A204.1 (cell line): ENCODE measurements around the gene PXDN.
"Not testable (repeated sequence)": the region's sequence is repeated elsewhere in the genome, so short reads cannot be mapped to it uniquely, and the experiment has no call there.

Experiments
- FAIRE-seq: peaks from 2 replicates; lab custom pipeline; 2012; peaks lifted over from hg19 to GRCh38; lab: Jason Lieb, UNC

PXDN gene

DNA sequence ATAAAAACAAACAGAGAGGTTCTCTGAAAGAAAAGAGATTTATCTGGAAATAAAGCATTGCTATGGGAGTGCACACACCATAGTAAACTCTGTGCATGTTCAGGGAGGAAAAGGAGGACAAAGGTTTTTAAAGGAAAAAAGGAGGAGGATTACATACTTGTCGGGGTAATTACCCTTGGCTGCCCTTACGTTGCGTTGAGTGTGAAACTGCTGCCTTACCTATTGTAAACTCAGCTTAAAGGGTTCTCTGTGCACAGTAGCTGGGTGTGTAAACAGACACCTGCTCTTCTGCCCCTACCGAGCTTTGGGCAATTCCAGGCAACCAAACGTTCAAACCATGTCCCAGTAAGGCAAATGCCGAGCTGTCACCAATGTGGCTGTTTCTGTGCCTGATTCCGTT is 29.6 kb upstream of the PXDN start:
- no peak for FAIRE-seq

- no peak for FAIRE-seq
Observed at GRCh38 chr2:1772471-1773267, 28.4 kb upstream of the PXDN start.

DNA sequence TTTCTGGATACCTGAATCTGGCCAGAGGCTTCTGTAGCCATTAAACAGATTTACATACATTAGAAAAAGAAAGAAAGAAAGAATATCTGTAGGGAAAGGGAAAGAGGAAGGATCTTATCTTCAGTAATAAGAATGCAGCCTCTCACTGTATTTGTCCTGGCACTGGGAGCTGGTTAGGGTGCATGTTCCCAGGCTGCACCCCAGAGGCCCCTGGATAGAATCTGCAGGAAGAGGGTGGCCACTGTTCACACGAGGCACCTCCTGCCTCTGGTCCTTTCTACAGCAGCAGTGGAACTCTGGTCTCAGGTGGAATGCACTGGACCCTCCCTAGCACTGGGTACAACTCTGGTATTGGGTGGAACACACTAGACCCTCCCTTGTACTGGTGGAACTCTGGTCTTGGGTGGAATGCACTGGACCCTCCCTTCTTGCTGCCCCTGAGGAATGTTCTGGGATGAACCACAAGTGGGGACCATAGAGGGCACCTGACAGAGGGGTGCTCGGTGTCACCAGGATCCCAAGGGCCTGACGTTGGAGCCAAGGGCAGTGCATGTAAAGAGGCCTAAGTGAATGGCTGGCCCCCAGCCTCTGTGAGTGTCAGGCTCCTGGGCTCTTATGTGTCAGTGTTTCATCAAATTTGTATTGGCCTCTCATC is 27.4 kb upstream of the PXDN start:
- FAIRE-seq = no peak

DNA sequence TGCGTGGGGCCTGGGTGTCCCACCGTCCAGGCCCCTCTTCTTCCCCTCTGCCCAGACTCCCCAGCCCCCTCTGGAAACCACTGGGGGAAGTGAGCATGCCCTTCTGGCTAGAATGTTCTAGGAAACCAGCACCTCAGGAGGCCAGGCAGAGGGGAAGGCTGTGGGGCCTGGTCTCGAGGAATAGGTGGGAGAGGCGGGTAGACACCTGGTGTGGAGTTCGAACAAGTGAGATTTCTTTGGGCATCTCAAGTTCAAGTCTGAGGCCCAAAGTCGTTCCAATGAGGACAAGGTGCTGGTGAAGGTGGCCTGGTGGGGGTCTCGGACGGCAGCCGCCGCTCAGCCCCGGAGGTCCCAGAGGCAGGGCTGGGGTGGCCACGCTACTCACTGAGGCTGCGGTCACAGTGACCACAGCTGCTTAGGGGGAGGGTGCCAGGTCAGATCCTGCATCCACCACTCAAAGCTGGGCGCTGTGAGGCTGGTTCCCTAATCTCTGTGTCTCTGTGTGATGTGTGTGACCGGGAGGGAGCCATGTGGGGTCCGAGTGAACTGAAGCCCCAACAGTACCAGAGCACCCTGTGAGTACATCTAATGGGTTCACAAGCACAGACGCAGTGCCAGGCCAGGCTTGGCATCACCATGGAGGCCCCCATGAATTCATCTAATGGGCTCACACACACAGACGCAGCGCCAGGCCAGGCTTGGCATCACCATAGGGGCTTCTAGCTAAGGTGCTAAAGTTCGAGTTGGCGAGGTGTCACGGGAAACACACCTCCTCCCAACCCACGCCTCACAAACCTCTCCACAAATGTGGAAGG is 26.5 kb upstream of the PXDN start:
- FAIRE-seq = no peak

DNA sequence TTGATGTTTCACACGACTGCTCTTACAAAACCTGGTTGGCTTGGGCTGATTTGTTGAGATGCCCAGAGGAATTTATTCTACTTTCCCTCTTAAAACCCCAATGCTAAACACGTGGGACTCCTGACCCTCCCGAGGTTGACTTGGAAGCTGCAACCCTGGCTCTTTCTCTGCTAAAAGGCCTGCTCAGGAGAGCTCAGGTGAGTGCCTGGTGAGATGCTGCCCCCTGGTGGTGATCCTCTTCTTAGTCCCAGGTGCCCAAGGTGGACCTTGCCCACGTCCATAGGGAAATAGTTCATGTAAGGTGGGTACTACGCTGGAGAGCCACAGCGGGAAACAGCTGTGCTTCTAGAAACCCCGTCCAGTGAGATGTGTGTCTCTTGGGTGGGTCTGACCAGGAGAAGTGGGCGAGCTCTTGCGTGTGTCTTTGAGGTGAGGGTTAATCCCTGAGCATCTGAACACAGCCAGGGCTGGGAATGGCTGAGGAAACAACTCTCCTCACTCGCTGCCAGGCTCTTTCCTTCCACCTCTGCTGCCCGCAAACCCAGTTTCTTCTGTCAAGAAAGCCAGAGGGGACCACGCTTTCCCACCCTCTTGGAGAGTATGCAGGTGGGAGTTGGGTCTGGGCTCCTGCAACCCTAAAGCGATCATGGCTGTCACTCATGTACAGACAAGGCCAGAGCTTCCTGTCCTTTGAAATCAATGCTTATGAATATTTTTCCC is 25.5 kb upstream of the PXDN start:
- no peak for FAIRE-seq

GRCh38 chr2:1767939-1768691 is 23.8 kb upstream of the PXDN start:
- no peak for FAIRE-seq

DNA sequence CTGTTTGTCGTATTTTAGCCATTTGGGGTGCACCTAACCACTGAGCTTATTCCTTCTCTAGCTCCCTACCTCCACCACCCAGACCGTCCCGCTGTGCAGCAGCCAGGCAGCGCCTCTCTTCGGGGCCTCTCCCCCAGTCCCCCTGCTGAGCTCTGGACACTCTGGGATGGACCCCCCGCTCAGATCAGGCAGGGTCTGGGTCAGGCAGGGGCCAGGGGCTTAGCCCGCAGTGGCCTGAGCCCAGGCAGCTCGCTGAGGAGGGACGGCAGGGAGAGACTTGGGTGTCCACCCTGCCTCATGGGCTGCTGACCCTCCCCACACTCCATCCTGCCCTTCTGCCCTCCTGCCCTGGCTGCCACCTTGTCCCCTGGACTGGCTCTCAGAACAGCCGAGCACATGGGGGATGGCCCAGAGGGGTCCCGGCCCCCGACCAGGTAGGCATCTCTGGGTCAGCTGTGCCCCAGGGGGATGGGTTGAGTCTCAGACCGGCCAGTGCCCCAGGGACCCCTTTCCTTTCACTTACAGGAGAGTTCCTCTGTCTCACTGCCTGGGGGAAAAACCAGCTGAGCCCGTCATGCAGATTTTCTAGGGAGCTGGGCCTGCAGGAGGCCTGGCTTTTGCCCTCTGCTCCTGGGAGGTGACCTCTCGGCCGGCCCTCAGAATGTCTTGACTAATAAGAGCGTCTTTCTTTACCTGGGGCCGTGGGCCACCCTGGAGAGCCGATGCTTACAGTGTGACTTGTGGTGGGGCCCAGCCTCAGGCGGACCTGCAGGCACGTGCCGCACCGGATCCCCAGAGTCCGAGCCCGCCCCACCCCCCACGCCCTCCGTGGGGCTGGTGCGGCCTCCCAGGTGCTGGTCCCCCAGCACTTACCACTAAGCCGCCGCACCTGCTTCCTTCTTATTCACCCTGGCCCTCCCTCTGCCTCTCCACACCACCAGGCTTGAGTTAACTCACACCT is 22.8 kb upstream of the PXDN start:
- FAIRE-seq = no peak

GRCh38 chr2:1766425-1766824 is 22.1 kb upstream of the PXDN start:
- no peak for FAIRE-seq

DNA sequence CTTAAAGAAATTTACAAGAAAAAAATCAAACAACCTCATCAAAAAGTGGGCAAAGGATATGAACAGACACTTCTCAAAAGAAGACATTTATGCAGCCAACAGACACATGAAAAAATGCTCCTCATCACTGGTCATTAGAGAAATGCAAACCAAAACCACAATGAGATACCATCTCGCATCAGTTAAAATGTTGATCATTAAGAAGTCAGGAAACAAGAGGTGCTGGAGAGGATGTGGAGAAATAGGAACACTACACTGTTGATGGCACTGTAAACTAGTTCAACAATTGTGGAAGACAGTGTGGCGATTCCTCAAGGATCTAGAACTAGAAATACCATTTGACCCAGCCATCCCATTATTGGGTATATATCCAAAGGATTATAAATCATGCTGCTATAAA is 20.9 kb upstream of the PXDN start:
- not testable (repeated sequence) for FAIRE-seq

DNA sequence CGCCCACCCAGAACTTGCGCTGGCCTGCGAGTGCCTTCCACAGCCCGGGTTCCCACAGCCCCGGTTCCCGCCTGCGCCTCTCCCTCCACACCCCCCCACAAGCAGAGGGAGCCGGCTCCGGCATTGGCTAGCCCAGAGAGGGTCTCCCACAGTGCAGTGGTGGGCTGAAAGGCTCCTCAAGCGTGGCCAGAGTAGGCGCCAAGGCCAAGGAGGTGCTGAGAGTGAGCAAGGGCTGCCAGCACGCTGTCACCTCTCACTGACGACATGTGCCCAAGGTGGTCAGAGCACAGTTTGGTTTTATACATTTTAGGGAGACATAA is 15.3 kb upstream of the PXDN start:
- FAIRE-seq = no peak

DNA sequence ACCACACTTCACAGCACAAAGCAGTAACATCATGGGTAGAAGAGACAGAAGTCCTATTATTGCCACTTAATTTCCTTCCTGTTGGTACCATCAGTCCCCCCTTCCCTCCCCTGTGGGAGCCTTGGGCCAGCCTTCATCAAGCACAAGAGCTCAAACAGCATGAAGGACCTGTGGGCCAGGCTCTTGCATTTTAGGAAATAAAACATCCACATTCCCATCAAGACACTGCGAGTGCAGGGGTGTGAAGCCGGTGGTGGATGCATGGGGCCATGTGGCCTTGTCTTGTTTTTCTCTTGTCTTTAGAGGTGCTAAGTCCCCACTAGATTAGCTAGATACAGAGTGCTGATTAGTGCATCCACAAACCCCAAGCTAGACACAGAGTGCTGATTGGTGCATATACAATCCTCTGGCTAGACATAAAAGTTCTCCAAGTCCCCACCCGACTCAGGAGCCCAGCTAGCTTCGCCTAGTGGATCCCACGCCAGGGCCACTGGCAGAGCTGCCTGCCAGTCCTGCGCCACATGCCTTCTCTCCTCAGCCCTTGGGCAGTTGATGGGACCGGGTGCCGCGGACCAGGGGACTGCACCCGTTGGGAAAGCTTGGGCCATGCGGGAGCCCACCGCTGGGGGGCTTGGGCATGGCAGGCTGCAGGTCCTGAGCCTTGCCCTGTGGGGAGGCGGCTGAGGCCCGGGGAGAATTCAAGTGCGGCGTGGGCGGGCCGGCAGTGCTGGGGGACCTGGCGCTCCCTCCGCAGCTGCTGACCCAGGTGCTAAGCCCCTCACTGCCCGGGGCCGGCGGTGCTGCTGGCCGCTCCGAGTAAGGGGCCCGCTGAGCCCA is 14.7 kb upstream of the PXDN start:
- FAIRE-seq = no peak

- FAIRE-seq = no peak
Observed at GRCh38 chr2:1758171-1758570, 13.9 kb upstream of the PXDN start.

DNA sequence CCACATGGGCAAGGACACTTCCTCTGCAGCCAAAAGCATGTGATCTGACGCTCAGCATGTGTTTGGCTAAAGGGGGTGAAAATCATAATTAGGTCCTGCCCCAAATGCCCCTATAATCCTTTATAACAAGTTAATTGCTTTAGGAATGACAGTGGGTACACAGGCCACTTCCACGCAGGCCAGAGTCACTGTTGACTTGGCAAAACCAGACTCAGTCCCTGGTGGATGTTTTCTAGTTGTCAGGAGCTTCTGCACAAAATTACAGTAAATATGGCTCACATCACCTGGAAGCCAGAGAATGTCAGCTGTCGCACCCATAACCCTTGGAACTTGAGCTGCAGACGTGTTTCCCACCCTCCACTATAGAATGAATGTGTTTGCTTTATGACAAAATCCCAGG is 13.3 kb upstream of the PXDN start:
- no peak for FAIRE-seq

DNA sequence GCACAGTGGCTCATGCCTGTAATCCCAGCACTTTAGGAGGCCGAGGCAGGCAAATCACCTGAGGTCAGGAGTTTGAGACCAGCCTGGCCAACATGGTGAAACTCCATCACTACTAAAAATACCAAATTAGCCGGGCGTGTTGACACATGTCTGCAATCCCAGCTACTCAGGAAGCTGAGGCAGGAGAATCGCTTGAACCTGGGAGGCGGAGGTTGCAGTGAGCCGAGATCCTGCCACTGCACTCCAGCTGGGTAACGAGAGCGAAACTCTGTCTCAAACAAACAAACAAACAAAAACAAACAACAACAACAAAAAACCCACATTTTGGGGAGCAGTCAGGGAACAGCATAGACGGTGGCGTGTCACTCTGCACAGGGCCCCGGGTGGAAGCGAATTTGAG is 12.8 kb upstream of the PXDN start:
- FAIRE-seq = not testable (repeated sequence)

DNA sequence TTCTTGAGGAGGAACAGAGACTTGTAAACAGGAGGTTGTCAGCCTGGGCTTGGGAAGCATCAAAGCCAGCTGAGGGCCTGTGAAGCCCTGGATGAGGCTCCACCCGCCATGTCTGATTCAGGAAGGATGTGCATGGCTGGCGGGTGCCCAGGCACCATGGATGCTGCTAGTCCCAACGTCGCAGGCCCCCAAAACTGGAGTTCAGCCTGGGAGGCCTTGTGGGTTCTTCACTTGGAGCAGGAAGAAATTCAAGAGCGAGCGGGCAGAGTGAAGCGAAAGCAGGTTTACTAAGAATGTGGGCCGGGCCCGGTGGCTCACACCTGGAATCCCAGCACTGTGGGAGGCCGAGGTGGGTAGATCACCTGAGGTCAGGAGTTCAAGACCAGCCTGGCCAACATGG is 12.1 kb upstream of the PXDN start:
- FAIRE-seq = no peak

- FAIRE-seq = no peak
Observed at GRCh38 chr2:1755436-1756191, 11.3 kb upstream of the PXDN start.

GRCh38 chr2:1754461-1755170 is 10.3 kb upstream of the PXDN start:
- no peak for FAIRE-seq

DNA sequence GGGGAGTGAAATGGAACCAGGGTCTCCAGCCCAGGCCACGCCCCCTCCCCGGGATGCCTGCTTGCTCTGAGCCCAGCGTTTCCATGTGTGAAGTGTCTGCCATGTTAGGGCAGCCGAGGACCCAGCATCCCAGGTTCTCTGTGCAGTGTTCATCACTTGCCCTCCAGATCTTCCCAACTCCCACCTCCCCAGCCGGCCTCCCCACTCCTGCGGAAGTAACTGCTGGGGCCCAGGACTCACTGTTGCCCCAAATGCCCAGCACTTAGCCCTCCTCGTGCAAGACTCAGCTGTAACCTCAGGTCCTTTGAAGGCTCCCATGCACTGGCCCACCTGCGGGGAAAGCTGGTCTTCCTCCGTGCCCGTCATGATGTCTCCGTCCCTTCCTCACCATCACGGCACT is 9.7 kb upstream of the PXDN start:
- FAIRE-seq = no peak
